HG02884 (cell line): ENCODE data around the gene TRAPPC2L.

Source experiments
- ATAC-seq: cut with Tn5 transposase; IDR thresholded peaks from one replicate; pipeline ENCODE4 v1.9.1; 2021; ENCODE audit warnings: mild to moderate bottlenecking, moderate library complexity; ENCODE audit not compliant: unreplicated experiment

Gene TRAPPC2L

GRCh38 chr16:88856828-88857727 lies at the start of gene TRAPPC2L, which contains the start of gene GALNS:
Gene TRAPPC2L, plus strand, starts transcription at chr16:88857127. Its CDS starts 24 bp downstream, at chr16:88857151.
Gene GALNS, minus strand, starts transcription at chr16:88856947. Its CDS starts 70 bp downstream, at chr16:88856877.
- ATAC-seq, result peak; percentile 77

- ATAC-seq, result no peak
Measured at GRCh38 chr16:88807142-88807625, 49.7 kb upstream of the TRAPPC2L start.

GRCh38 chr16:88807626-88808453 lies 49.1 kb upstream of the TRAPPC2L start:
- no peak for ATAC-seq

GRCh38 chr16:88809068-88809675 lies 47.8 kb upstream of the TRAPPC2L start:
- no peak for ATAC-seq

GRCh38 chr16:88809676-88810165 lies 47.2 kb upstream of the TRAPPC2L start:
- ATAC-seq, result no peak

GRCh38 chr16:88810166-88810911 lies 46.6 kb upstream of the TRAPPC2L start:
- ATAC-seq, result no peak

GRCh38 chr16:88810912-88811768 lies 45.8 kb upstream of the TRAPPC2L start:
- ATAC-seq, result peak; percentile 41

- ATAC-seq, result peak; percentile 67
Measured at GRCh38 chr16:88811769-88812512, 45.0 kb upstream of the TRAPPC2L start, which contains the start of gene APRT. Gene APRT, minus strand, starts transcription at chr16:88811928. Its CDS starts 29 bp downstream, at chr16:88811899.

GRCh38 chr16:88812513-88813268 lies 44.2 kb upstream of the TRAPPC2L start:
- ATAC-seq, result no peak

- no peak for ATAC-seq
Measured at GRCh38 chr16:88813269-88814143, 43.4 kb upstream of the TRAPPC2L start.

GRCh38 chr16:88814144-88814502 lies 42.8 kb upstream of the TRAPPC2L start:
- ATAC-seq, result no peak

GRCh38 chr16:88815227-88815626 lies 41.7 kb upstream of the TRAPPC2L start:
- no peak for ATAC-seq

GRCh38 chr16:88815901-88816589 lies 40.9 kb upstream of the TRAPPC2L start:
- ATAC-seq, result no peak

- ATAC-seq, result no peak
Measured at GRCh38 chr16:88816736-88817535, 40.0 kb upstream of the TRAPPC2L start.
